Endodermal cell (in vitro differentiated cells): ENCODE data around the gene RASGEF1C. TPM values are rescaled to one million over a fixed set of nuclear protein-coding genes. Genes with fewer than 3 reads are reported as not detected.

Experiments used
- DNase-seq: peaks from one replicate; pipeline ENCODE4 v3.0.0-alpha.2; 2017
- H3K27ac ChIP-seq: 2 replicates; pipeline ENCODE4 v1.5.1; 2013; ENCODE audit warnings: mild to moderate bottlenecking, low read depth, low read length, moderate library complexity
- H3K27me3 ChIP-seq: 2 replicates; pipeline ENCODE4 v1.6.1; 2013; ENCODE audit warnings: mild to moderate bottlenecking, low read length, moderate library complexity; ENCODE audit not compliant: insufficient read depth, control insufficient read depth, poor library complexity, severe bottlenecking
- H3K36me3 ChIP-seq: 2 replicates; pipeline ENCODE4 v1.7.0; 2013; ENCODE audit warnings: mild to moderate bottlenecking, low read length, moderate library complexity; ENCODE audit not compliant: control insufficient read depth, insufficient read depth
- H3K4me1 ChIP-seq: one replicate; pipeline ENCODE4 v1.7.0; 2013; ENCODE audit warnings: low read length; ENCODE audit not compliant: control insufficient read depth, insufficient read depth
- H3K4me3 ChIP-seq: 2 replicates; pipeline ENCODE4 v1.5.1; 2013; ENCODE audit warnings: mild to moderate bottlenecking, low read length, moderate library complexity
- H3K9ac ChIP-seq: 2 replicates; pipeline ENCODE4 v1.6.1; 2013; ENCODE audit warnings: mild to moderate bottlenecking, low read length, moderate library complexity; ENCODE audit not compliant: poor library complexity, severe bottlenecking; ENCODE audit errors: extremely low read depth
- H3K9me3 ChIP-seq: 2 replicates; pipeline ENCODE4 v1.6.1; 2013; ENCODE audit warnings: mild to moderate bottlenecking, low read length, moderate library complexity; ENCODE audit not compliant: control insufficient read depth
- H3K27ac Mint-ChIP-seq: 2 replicates; pipeline ENCODE4 v1.8.0; 2020; ENCODE audit warnings: mixed read lengths
- H3K27me3 Mint-ChIP-seq: 2 replicates; pipeline ENCODE4 v1.8.0; 2021; ENCODE audit warnings: mild to moderate bottlenecking, mixed read lengths; ENCODE audit not compliant: insufficient read depth
- H3K36me3 Mint-ChIP-seq: 2 replicates; pipeline ENCODE4 v1.8.0; 2020; ENCODE audit warnings: low read depth, mixed read lengths
- H3K4me1 Mint-ChIP-seq: 2 replicates; pipeline ENCODE4 v1.8.0; 2020; ENCODE audit warnings: mixed read lengths
- H3K4me3 Mint-ChIP-seq: 2 replicates; pipeline ENCODE4 v1.8.0; 2020; ENCODE audit warnings: mild to moderate bottlenecking, moderate library complexity, mixed read lengths
- H3K9me3 Mint-ChIP-seq: 2 replicates; pipeline ENCODE4 v1.8.0; 2020; ENCODE audit warnings: mild to moderate bottlenecking, mixed read lengths
- CTCF ChIP-seq: fragments of 200-600 bp; sonication (generic); conservative IDR thresholded peaks from 2 replicates; pipeline ENCODE4 v1.5.0; 2021; ENCODE audit warnings: antibody characterized with exemption, mild to moderate bottlenecking
- WGBS, 2 experiments: methylation state at CpG; one replicate each; pipeline versions ENCODE4 v1.1.5 to v1.1.7; 2013; ENCODE audit warnings: missing lambda C conversion rate in 2 of 2, mixed read lengths in 1 of 2; ENCODE audit not compliant: insufficient coverage in 1 of 2, insufficient read length in 1 of 2; 5-methylcytosine and 5-hydroxymethylcytosine counted together
- total RNA-seq, 2 donors: library from RNA; stranded (reverse); fragmentation: NEBNext Ultra II Directional in 1 of 2; extraction: Animal tissue kit (Norgen Biotek cat#: 25700) in 1 of 2; gene quantifications; 2 replicates in 1 of 2; 3 replicates in 1 of 2; pipeline ENCODE4 v1.2.1, GENCODE V29; 2021

Gene RASGEF1C
- total RNA-seq, 2 donors from 2014 or later, result 0.62 to 0.75 TPM

- H3K36me3 Mint-ChIP-seq, result no peaks in the 10 kb centered on the region
- H3K27me3 Mint-ChIP-seq, result no peaks in the 10 kb centered on the region
- no peaks in the 10 kb centered on the region for H3K4me1 ChIP-seq
- WGBS, 2 experiments, result 85 to 86% methylated on average over 11 to 32 of the region's 32 CpGs
- H3K4me1 Mint-ChIP-seq, result peaks cover 2% of the 10 kb centered on the region
- H3K9ac ChIP-seq, result no peak overlapping the region
- TF ChIP-seq CTCF, result no peak
- H3K9me3 Mint-ChIP-seq, result no peaks in the 10 kb centered on the region
- no peaks in the 10 kb centered on the region for H3K9me3 ChIP-seq
- H3K27ac ChIP-seq, result peak overlapping the region; percentile 70
- no peak overlapping the region for H3K4me3 Mint-ChIP-seq
- H3K27ac Mint-ChIP-seq, result peak overlapping the region; percentile 44
- peak; percentile 62 for DNase-seq
- no peaks in the 10 kb centered on the region for H3K27me3 ChIP-seq
- H3K4me3 ChIP-seq, result no peak overlapping the region
- no peaks in the 10 kb centered on the region for H3K36me3 ChIP-seq
Measured at GRCh38 chr5:180170106-180170809, 38.8 kb downstream of the RASGEF1C start.

GRCh38 chr5:180169248-180170105, 39.5 kb downstream of the RASGEF1C start:
- no peak overlapping the region for H3K4me3 Mint-ChIP-seq
- Histone ChIP-seq H3K27me3 (no peaks in the 10 kb centered on the region), H3K4me1 (no peaks in the 10 kb centered on the region), H3K4me3 (no peak overlapping the region), H3K9ac (no peak overlapping the region), H3K27ac (peak overlapping the region; percentile 70), H3K36me3 (no peaks in the 10 kb centered on the region), H3K9me3 (no peaks in the 10 kb centered on the region)
- H3K27ac Mint-ChIP-seq, result peak overlapping the region; percentile 44
- 83 to 96% methylated on average over 11 to 23 of the region's 23 CpGs for WGBS, 2 experiments
- no peaks in the 10 kb centered on the region for H3K9me3 Mint-ChIP-seq
- no peaks in the 10 kb centered on the region for H3K36me3 Mint-ChIP-seq
- H3K27me3 Mint-ChIP-seq, result no peaks in the 10 kb centered on the region
- peaks cover 2% of the 10 kb centered on the region for H3K4me1 Mint-ChIP-seq
- TF ChIP-seq CTCF, result no peak
- DNase-seq, result peak; percentile 53

GRCh38 chr5:180168758-180169157, 40.3 kb downstream of the RASGEF1C start:
- peaks cover 3% of the 10 kb centered on the region for H3K9me3 Mint-ChIP-seq
- H3K36me3 ChIP-seq, result no peaks in the 10 kb centered on the region
- no peak overlapping the region for H3K27ac Mint-ChIP-seq
- H3K9ac ChIP-seq, result no peak overlapping the region
- H3K4me1 ChIP-seq, result no peaks in the 10 kb centered on the region
- no peaks in the 10 kb centered on the region for H3K9me3 ChIP-seq
- TF ChIP-seq CTCF, result no peak
- H3K4me3 Mint-ChIP-seq, result no peak overlapping the region
- no peaks in the 10 kb centered on the region for H3K27me3 Mint-ChIP-seq
- no peaks in the 10 kb centered on the region for H3K36me3 Mint-ChIP-seq
- H3K27ac ChIP-seq, result no peak overlapping the region
- H3K4me1 Mint-ChIP-seq, result peaks cover 2% of the 10 kb centered on the region
- DNase-seq, result peak; percentile 49
- WGBS, 2 experiments, result 90 to 95% methylated on average over 5 to 6 of the region's 6 CpGs
- no peak overlapping the region for H3K4me3 ChIP-seq
- no peaks in the 10 kb centered on the region for H3K27me3 ChIP-seq
